ENCODE data around the gene MRM2.

DNA sequence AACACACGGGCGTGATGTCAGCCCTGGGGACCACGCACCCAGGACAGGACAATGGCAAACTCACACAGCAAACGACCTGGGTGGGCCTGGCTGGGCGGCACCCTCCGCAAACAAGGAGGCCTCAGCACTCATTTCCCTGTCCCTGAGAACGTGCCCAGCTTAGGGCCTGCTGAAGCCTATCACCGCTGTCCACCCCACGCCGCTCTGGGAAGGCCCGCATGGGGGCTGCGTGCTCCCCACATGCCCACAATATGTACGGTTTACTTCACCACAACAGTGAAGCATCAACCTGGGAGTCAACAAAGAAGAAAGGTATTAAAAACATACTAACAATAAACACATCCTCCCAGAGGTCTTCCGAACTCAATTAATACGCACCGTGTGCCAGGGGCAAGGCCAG, 21.5 kb downstream of the MRM2 start:
- TF ChIP-seq, protein P1, sequence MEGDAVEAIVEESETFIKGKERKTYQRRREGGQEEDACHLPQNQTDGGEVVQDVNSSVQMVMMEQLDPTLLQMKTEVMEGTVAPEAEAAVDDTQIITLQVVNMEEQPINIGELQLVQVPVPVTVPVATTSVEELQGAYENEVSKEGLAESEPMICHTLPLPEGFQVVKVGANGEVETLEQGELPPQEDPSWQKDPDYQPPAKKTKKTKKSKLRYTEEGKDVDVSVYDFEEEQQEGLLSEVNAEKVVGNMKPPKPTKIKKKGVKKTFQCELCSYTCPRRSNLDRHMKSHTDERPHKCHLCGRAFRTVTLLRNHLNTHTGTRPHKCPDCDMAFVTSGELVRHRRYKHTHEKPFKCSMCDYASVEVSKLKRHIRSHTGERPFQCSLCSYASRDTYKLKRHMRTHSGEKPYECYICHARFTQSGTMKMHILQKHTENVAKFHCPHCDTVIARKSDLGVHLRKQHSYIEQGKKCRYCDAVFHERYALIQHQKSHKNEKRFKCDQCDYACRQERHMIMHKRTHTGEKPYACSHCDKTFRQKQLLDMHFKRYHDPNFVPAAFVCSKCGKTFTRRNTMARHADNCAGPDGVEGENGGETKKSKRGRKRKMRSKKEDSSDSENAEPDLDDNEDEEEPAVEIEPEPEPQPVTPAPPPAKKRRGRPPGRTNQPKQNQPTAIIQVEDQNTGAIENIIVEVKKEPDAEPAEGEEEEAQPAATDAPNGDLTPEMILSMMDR (IDR thresholded peaks at IDR 0.05) = no peak
- no peak for TF ChIP-seq ZFX (IDR thresholded peaks at IDR 0.05; ENCODE audit: borderline replicate concordance)
